ENCODE measurements around the gene TIAM1.

The TIAM1 gene

DNA sequence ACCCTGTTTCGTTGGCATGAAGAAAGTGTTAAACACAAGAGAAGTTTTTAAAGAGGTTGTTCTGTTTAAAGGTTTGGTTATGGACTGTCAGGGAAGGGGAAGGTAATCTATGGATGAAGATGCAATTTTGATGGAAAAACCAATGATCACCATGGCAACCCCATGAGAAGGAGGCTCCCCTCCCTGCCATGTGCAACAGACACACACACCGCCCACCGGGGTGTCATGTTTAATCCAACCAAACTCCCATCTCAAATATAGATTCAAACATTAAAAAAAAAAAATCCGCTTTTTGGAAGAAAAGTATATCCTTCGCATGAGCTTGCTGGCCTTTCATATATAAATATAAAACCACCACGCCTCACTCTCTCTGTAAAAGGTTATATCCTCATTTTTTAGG, 224.9 kb downstream of the TIAM1 start:
- no peak for DNase-seq

DNA sequence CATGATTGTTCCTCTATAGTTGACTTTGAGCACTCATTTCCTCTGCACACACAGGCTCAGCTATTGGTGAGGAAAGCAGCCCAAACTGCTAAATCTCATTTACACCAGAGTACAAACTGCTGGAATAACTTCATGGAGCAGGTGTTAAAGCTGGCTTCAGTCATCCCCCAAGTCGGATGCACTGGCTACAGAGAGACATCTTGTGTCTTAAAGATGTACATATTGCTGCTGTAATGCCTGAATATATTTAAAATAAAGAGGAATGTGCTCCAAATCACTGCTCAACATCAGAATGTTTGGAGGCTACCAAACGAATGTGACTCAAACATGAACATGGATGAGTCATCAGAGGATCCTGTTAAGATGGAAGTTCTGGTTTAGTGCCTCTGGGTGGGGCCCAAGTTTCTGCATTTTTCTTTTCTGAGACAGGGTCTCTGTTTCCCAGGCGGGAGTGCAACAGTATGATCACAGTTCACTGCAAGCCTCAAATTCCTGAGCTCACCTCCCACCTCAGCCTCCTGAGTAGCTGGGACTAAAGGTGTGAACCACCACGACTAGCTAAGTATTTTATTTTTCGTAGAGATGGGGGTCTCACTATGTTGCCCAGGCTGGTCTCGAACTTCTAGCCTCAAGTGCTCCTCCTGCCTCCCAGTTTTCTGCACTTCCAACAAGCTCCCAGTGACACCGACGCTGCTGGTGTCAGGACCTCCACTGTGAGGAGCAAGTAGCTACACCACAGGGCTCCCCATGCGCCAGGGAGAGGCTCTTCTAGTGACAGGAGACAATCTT, 226.7 kb downstream of the TIAM1 start:
- DNase-seq, result no peak

DNA sequence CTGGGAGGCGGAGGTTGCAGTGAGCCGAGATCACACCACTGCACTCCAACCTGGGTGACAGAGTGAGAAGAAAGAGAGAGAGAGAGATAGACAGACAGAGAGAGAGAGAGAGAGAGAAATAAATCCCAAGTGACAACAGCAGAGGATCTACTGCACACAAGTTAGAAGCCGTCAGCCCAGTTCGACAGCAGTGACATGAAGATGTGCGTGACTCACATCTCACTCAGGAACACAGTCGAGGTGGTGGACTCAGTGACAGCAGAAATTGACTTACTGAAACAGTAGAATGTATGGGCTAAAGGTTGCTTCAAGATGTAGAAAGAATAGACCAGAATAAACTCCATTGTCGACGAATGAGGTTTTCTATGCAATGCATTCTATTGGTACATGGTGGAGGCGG, 228.8 kb downstream of the TIAM1 start:
- no peak for DNase-seq

DNA sequence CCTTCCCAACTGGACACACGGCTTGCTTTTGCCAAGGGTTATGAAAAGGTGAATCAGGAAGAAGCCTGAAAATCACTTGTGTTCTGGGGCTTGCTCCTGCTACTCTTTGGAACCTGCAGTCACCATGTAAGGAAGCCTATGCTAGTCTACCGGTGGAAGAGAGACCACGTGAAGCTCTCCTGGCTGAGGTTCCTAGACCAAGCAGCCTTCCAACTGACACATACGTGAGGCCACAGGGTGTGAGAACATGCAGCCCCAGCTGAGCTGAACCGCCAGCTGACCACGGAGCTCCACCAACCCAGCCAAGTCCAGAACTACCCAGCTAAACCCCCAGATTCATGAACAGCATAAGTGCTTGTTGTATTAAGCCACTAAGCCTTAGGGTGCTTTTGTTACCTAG, 233.0 kb downstream of the TIAM1 start:
- DNase-seq, result no peak

DNA sequence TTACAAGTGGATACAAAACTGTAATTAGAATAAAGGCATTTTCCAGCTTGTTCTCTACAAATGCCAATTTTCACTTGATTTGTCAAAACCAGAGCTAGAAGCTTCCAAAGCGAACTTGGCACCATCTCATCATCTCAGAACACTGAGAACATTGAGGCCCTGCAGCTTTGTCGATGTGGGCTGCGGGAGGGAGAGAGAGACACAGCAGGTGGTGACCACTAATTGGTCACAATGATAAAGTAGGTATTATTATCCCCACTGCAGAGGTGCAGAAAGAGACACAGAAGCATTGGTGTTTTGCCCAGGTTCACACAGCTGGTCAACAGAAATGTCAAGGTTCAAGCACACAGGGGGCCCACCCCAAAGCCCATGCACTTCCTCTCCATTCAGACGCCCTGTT, 233.6 kb downstream of the TIAM1 start:
- no peak for DNase-seq

DNA sequence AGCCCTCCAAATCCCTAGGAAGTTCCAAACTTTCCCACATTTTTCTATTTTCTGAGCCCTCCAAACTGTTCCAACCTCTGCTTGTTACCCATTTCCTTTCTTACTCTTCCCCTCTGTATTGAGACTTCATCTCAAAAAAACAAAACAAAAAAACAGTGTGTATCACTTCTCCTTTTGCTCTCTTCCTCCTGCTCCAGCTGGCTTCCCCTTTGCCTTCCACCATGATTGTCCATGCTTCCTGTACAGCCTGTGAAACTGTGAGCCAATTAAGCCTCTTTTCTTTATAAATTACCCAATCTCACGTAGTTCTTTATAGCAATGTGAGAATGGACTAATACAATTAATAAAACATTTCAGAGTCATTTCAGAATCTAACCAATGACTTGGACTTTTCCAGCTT, 236.2 kb downstream of the TIAM1 start:
- no peak for DNase-seq

DNA sequence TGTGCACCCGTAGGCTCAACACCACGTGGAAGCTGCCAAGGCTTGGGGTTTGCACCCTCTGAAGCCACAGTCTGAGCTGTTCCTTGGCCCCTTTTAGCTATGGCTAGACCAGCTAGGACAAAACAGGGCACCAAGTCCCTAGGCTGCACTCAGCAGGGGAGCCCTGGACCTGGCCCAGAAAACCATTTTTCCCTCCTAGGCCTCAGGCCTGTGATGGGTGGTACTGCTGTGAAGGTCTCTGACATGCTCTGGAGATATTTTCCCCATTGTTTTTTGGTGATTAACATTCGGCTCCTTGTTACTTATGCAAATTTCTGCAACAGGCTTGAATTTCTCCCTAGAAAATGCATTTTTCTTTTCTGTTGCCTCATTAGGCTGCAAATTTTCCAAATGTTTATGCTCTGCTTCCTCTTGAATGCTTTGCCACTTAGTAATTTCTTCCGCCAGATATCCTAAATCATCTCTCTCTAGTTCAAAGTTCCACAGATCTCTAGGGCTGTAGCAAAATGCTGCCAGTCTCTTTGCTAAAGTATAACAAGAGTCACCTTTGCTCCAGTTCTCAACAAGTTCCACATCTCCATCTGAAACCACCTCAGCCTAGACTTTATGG, 236.8 kb downstream of the TIAM1 start:
- no peak for DNase-seq

DNA sequence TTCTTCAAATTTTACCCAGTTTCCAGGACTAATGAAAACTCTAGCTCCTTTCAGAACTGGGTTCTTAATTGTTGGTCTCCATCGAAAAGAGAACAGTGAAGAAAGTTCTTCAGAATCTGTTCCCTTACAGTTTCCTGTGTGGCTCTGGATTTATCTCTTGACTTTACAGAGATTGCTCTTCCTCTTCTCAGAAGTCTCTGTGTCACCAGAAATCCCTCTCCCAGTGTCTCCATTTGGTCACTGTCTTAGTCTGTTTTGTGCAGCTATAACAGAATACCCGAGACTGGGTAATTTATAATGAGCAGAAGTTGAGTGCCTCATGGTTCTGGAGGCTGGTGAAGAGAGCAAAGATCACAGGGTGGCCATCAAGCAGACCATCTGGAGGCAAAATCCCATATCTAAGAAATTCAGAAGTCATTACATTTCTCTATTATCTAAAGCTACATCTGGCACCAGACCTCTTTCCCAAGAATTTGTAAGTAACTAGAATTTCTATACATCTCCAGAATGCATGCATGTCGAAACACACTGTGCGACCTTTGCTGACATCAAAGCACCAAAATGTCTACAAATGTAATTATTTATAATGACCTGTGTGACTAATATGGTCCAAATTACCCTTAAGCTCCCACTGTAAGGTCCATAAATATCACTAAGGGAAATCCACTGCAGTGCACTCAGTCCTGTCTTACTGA, 240.3 kb downstream of the TIAM1 start:
- no peak for DNase-seq

DNA sequence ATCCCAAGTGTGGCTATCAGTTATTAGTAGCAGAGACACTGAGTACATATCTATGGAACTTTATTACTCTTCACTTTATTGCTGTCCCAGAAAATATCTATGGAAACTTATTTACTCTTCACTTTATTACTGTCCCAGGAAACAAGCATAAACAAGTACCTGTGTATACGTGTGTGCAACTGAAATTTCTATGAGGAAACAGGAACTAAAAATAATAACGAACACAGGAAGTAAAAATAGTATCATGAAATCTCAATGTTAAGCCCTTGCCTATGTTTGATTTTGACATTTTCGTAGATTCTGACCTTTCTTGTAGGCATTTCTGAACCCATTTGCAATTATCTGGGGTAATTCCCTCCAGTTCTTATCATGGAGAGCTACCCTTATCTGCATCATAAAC, 240.9 kb downstream of the TIAM1 start:
- no peak for DNase-seq

DNA sequence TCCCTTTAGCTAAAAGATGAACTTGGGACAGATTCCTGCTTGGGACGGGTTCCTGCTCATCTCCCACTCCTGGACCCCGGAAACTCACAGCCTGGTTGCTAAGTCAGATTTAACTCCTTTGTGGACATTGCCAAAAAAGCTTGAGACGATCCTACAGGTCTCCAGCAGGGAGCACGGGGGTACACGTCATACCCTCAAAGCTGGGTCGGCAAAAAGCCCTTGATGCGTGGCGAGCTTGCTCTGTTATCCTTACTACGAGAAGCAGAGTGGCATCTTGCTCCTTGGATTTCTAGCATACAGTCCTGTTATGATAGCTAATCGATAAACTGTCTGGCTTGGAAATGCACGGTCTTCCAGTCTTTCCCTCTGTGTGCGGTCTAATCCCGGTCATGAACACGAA, 244.9 kb downstream of the TIAM1 start:
- no peak for DNase-seq

DNA sequence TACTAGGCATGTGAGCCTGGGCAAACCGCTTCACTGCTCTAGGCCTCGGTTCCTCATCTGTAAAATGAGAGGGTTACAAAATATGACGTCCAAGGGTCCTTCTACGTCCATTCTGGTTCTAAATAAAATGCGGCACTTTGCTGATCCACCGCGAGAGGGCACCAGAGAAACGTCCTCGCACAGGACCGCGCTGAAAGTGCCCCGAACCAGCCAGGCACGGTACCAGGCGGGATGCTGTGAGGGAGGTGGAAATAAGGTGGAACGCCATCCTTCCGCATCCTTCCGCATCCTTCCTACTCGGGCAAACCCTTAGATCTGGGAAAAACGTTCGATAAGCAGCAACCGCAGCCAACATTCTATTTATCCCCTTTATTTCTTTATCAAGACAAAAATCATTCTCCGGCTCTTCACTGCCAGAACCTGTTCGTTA, 245.5 kb downstream of the TIAM1 start:
- peak; percentile 88 for DNase-seq

DNA sequence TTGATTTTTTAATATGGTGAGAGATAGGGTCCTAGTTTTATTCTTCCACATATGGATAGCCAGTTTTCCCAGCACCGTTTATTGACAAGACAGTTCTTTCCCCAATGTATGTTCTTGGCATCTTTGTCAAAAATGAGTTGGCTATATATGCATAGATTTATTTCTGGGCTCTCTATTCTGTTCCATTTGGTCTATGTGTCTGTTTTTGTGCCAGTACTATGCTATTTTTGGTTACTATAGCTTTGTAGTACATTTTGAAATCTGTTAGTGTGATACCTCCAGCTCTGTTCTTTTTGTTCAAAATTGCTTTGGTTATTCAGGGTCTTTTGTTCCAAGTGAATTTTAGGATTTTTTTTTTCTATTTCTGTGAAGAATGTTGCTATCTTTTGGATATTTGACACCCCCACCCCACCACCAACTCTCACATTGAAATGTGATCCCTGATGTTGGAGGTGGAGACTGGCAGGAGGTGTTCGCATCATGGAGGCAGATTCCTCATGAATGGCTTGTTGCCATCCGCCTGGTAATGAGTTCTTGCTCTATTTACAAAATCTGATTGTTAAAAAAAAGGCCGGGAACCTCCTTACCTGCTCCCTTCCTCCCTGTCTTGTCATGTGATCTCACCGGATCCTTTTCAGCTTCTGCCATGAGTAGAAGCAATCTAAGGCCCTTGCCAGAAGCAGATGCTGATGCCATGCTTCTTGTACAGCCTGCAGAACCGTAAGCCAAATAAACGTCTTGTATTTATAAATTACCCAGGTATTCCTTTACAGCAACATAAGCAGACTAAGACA, 251.0 kb downstream of the TIAM1 start:
- DNase-seq, result no peak

DNA sequence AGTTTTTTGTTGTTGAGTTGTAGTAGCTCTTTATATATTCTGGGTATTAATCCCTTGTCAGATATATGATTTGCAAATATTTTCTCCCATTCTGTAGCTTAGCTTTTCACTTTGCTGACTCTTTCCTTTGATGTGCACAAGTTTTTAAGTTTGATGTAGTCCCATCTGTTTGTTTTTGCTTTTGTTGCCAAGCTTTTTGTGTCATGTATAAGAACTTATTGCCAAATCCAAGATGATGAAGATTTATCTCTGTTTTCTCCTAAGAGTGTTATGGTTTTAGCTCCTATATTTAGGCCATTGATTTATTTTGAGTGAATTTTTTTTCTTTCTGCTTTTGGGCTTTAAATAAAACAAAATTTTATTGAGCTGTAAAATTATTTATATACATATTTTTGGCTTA, 253.7 kb downstream of the TIAM1 start:
- no peak for DNase-seq

DNA sequence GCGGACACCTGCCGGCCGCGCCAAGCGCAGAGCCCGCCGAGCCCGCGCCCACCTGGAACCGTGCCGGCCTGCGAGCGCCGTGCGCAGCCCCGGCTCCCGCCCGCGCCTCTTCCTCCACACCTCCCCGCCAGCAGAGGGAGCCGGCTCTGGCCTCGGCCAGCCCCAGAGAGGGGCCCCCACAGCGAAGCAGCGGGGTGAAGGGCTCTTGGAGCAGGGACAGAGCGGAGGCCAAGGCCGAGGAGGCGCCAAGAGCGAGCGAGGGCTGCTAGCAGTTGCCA, 255.6 kb downstream of the TIAM1 start:
- DNase-seq, result no peak

DNA sequence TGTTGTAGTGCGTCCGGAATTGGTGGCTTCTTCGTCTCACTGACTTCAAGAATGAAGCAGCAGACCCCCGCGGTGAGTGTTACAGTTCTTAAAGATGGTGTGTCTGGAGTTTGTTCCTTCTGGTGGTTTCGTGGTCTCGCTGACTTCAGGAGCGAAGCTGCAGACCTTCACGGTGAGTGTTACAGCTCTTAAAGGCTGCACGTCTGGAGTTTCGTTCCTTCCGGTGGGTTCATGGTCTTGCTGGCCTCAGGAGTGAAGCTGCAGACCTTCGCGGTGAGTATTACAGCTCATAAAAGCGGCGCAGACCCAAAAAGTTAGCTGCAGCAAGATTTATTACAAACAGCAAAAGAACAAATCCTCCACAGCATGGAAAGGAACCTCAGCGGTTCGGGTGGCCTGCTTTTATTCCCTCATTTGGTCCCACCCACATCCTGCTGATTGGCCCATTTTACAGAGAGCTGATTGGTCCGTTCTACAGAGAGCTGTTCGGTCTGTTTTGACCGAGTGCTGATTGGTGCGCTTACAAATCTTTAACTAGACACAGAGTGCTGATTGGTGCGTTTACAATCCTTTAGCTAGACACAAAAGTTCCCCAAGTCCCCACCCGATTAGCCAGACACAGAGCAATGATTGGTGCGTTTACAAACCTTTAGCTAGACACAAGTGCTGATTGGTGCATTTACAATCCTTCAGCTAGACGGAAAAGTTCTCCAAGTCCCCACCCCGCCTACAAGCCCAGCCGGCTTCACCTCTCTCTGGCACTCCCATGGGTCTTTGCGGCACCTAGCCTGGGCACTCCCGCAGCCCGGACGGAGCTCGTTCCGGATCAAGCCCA, 256.2 kb downstream of the TIAM1 start:
- DNase-seq, result no peak

DNA sequence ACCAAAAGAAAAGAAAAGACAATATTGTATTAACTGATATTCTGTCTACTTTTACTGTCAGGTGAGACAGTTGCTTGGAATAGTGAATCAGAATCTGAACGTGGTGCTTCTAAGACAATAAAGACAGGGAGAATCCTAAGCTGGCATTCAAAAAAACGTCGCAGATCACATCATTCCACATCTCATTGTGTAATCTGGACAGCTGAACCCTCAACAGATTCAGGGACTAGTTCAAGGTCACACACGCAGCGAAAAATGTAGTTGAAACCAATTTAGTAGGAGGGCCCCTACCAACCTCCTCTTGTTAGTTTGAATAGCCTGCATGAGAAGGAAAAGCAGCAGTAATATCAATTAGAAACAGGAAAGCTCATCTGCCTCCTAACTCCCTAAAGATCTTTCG, 259.4 kb downstream of the TIAM1 start:
- DNase-seq, result no peak

DNA sequence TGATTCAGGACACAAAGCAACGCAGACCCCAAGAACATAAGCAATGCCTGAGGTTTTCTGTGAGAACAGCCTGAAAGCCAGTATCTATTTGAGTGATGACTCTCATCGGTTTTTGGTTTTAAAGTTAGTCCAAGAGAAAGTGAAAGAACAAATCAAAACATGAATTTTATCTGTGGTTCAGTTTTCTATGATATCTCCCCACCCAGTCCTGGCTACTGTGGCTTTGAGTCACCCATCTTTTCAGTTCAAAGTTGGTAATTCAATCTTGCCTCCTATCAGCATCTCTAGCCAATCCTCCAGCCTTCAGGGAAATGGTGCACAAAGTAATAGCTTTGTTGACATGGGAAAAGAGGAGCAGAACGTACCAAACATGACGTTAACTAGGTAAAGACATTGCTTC, 265.3 kb downstream of the TIAM1 start:
- no peak for DNase-seq

DNA sequence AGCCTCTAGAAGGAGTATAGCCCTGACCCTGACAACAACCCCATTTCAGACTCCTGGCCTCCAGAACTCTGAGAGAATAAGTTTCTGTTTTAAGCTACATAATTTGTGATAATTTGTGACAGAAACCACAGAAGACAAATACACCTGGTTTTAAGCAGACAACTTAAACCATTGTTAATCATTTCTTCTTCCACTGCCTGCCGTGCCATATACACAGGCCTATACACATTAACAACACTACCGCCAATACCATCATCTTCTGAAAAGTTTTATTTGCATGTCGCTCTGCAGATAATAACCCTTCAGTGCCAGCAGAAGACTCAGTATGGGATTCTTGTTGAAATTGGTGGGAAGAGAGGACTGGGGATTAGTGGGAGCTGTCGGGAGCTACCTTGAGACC, 265.8 kb downstream of the TIAM1 start:
- no peak for DNase-seq

DNA sequence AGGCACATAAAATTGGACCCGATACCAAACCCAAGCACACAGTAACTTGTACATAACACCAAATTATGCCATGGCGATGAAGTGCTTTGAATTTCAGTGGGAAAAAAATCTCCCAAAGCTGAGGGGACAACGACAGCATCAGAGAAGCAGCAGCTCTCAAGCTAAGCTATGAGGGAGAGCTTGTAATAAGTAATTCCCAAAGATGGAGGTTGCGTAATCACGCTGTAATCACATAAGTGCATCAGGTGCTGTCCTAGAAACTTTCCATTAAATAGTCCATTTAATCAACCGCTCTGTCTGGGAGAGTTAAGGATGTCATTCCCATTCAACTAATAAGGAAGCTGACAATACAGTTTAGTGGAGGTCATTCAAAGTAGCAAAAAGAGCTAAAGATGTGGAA, 268.2 kb downstream of the TIAM1 start:
- DNase-seq, result no peak

DNA sequence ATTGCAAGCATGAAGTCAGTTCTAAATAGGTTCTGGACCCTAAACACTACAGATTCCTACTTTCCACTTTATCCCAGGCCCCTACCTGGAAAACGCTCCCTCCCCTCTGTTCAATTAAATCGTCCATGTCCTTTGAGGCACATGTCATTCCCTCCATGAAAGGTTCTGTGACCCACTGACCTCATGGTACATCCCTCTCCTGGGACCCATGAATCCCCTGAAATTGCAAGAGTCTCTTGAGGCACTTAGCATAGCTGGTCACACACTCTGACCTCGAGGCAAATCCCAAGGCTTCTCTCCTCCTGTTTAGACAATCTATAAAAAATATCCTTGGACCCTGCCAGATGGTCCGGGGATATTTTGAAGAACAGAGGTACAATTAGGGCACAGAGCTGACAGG, 271.5 kb downstream of the TIAM1 start:
- DNase-seq, result no peak
